Activated T-helper 9 cell treated with anti-CD3 and anti-CD28 coated beads, Interleukin-2, amount 50 U/mL, for 16 hours (primary cell): Measurements from ENCODE around the gene MVB12A.

Experiments used
- DNase-seq: peaks from one replicate; pipeline ENCODE4 v3.0.0-alpha.2; 2020; ENCODE audit warnings: low read depth

The MVB12A gene

GRCh38 chr19:17447704-17448130 is 27.9 kb downstream of the MVB12A start:
- no peak for DNase-seq

- peak; percentile 37 for DNase-seq
These were observed 28.5 kb downstream of the MVB12A start, which contains the start of gene TMEM221 for GRCh38 chr19:17448131-17448967. Gene TMEM221 (minus strand): TSS chr19:17448668. CDS start chr19:17448462, 206 bp downstream.

- DNase-seq: peak; percentile 22
These were observed 30.6 kb downstream of the MVB12A start for GRCh38 chr19:17450264-17451075.

GRCh38 chr19:17451820-17452219 is 32.0 kb downstream of the MVB12A start:
- no peak for DNase-seq

DNA sequence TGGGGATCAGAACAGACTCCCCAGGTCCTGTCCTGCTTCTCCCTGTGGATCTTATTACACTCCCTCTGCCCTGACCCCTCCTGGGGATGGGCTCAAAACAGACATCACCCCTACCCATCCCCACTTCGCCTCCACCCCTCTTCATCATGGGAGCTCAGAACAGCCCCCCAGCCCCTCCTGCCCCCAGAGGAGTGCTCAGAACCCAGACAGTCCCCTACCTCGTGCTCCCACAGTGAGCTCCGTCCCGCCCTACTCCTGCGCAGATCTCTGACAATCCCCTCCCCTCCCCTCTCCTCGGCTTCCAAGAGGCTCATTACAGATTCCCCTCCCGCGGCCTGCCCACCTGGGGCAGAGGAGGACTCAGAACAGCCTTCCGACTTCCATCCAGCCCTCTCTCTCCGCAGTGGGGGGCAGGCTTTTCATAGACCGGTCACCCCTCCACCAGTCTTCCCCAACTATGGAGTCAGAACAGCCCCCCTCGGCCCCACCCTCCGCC is 34.8 kb downstream of the MVB12A start:
- DNase-seq: no peak

GRCh38 chr19:17455308-17456123 is 35.7 kb downstream of the MVB12A start:
- DNase-seq: no peak

GRCh38 chr19:17456127-17456526 is 36.3 kb downstream of the MVB12A start:
- DNase-seq: no peak

- DNase-seq: no peak
These were observed 37.8 kb downstream of the MVB12A start for GRCh38 chr19:17457616-17458015.

DNA sequence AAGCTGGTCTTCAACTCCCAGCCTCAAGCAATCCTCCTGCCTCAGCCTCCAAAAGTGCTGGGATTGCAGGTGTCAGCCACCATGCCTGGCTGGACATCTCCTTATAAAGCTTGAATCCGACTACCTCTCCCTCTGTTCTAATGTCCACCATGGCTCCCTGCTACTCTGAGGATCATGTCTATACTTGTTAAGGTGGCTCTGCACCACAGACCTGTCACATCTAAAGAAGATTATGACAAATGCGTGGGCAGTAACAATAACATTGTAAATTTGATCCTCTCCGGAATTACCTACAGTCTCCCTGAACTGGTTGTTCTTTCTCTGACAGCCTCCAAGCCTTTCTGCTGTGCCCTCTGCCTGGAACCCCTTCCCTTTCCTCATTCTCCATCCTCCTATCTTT is 39.1 kb downstream of the MVB12A start:
- no peak for DNase-seq

- no peak for DNase-seq
These were observed 40.8 kb downstream of the MVB12A start, which contains the start of gene NXNL1 for GRCh38 chr19:17460372-17461230. Gene NXNL1 (minus strand): TSS chr19:17460926. CDS start chr19:17460869, 57 bp downstream.

DNA sequence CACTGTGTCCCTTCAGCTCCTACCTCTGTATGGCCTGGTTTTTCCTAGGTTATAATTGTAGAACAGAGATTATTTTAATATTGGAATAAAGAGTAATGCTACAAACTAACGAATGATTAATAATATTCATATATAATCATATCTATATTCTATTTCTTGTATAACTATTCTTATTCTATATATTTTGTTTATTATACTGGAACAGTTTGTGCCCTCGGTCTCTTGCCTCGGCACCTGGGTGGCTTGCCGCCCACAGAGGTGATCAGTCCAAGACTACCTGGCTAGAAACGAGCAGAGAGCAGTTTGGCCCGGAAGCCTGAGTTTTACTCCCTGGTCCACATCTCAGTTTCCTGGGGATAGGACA is 46.6 kb downstream of the MVB12A start:
- DNase-seq: no peak

GRCh38 chr19:17467471-17468301 is 47.8 kb downstream of the MVB12A start:
- no peak for DNase-seq

DNA sequence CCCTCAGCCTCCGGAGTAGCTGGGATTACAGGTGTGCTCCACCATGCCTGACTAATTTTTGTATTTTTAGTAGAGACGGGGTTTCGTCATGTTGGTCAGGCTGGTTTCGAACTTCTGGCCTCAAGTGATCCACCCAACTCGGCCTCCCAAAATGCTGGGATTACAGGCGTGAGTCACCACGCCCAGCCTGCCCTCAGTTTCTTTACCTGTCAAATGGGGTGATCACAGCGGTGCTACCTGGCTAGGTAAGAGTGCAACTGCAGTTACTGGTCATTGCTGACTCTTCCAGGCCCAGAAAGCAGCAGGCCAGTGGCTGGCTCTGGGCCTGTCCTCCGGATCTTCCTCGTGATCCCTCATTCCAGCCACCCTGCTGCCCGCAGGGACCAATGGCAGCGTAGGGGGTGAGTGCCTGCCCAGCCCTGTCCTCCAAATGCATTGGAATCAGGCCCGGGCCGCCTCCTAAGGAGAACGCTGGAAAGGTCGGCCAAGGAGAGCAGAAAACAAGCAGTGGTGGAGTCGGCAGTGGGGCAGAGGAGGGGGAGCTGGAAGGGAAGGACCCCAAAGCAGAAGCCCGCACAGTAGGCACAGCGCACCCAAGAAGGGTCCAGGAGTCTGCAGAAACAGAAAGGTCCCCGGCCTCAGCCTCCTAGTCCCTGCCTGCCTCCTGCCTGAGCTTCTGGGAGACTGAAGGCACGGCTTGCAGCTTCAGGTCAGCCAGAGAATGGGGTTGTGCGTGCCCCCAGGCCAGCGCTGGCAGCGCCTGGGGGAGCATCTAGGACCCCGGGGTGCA is 48.6 kb downstream of the MVB12A start:
- DNase-seq: no peak

DNA sequence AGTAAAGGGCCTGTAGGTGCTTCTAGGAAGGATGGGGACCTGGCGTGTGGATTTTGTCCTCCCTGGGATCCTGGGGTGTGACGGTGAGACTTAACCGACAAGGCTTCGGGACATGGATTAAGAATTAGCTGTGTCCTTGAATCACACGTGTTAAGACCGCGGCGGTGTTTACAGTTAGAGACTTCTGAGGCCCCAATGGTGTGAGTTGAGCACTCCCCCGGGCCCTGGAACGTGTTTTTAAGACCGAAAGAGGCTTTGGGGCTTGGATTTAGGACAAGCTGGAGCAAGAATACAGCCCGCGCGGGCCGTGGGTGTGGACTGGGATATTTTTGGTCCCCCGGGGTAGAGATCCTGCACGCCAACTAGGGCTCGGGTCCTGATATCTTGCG is 49.2 kb downstream of the MVB12A start:
- no peak for DNase-seq

DNA sequence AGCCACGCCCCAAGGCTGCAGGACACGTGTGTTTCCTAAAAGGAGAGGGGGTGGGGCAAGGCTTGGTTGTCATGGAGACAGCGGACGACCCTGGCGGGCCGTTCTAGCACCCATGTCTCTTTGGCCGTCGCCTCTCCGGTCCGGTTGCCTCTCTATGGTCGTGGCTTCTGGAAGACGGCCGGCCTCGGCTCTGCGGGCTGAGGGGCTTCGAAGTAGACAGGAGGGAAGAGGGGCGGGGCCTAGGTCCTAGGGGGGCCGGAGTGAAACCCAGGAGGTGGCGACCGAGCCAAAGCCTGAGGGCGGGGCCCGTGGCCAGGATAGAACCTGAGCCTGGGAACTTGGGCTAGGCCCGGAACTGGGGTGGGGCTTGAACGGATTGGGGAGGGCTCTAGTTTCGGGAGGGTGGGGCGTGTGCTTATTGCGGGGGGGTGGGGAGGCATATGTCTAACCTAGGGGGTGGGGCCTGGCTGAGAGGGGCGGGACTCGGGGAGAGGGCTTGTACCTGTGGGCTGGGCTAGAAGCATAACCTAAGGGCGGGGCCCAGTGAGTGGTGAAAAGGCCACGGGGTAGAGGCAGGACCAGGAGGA is 49.7 kb downstream of the MVB12A start:
- peak; percentile 86 for DNase-seq

DNA sequence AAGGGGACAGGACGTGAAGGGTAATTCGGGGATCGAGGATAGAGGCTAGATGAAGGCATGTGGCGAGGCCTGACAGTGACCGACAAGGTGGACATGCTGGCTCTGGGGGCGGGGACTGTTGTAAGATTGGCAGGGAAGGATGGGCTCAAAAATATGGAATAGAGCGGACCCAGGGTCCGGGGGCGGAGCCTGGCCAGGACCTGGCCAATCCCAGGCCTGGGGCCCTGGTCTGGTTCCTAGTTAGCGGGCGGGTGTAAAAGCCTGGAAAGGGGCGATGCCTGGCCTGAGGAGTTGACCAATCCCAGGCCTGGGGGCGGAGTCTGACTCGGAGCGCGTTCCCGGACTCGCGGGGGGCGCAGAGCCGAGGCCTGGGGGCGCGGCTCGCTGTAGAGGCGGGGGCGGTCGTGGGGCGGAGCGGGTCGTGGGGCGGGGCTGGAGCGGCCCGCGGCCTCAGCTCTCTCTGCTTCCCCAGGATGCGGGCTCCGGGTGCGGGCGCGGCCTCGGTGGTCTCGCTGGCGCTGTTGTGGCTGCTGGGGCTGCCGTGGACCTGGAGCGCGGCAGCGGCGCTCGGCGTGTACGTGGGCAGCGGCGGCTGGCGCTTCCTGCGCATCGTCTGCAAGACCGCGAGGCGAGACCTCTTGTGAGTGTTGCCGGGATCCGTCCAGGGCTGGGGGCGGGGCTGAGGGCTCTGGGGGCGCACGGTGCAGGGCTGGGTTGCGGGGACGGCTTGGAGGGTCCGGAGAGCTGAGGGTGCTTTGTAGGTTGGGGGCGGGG is 50.4 kb downstream of the MVB12A start, which contains the start of gene SLC27A1:
SLC27A1 (plus strand) TSS at position 457 of the 774 bp plus-strand sequence; CDS start at position 474, 17 bp downstream.
- peak; percentile 83 for DNase-seq

DNA sequence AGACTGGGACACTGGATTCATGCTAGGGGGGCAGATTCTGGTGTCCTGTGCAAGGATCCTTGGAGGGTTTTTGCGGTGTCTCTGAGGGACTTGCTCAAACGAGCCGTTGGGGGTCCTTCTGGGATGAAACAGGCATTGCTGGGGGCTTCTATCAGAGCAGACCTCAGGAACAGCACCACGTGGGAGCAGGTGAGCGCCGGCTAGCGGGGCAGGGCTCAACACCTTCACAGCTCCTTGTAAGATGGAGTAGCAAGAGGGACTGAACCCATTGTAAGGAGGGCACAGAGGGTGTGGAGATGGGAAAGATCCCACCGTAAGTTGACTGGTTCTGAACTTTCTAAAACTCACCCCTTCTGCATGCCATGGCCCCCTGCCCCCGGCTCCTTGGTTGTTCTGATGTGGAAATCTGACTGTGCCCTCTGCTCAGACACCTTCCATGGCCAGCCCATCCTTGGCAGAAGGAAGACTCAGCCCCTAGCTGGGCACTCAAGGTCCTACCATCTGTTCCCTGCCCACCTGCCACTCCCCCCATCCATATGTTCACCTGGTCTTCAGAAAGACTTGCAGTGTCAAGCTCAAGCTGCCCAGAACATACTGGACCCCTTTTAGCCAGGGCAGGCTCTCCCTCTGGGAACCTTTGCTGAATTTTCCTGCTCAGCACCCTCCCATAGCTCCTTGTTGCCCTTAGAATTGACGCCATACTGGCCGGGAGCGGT is 51.7 kb downstream of the MVB12A start:
- DNase-seq: no peak
